Astrocyte (in vitro differentiated cells and primary cell): ENCODE results near the gene ANGPTL4. TPM values are rescaled to one million over a fixed set of nuclear protein-coding genes. Genes with fewer than 3 reads are reported as not detected.
"Not testable (repeated sequence)": the region's sequence is repeated elsewhere in the genome, so short reads cannot be mapped to it uniquely, and the experiment has no call there.

Experiments
- DNase-seq: peaks from one replicate; pipeline ENCODE4 v3.0.0-alpha.2; 2010; ENCODE audit warnings: low read depth
- FAIRE-seq: peaks from 2 replicates; lab custom pipeline; 2011; peaks lifted over from hg19 to GRCh38; lab: Jason Lieb, UNC
- H2AFZ ChIP-seq: 2 replicates; pipeline ENCODE4 v1.6.0; 2012; ENCODE audit warnings: low read depth, low read length, inconsistent platforms
- H3K27ac ChIP-seq: 2 replicates; pipeline ENCODE4 v1.5.1; 2011; ENCODE audit warnings: low read depth, low read length, inconsistent platforms
- H3K27me3 ChIP-seq: 2 replicates; pipeline ENCODE4 v1.6.0; 2011; ENCODE audit warnings: low read length, inconsistent platforms; ENCODE audit not compliant: insufficient read depth
- H3K36me3 ChIP-seq: 2 replicates; pipeline ENCODE4 v1.5.1; 2011; ENCODE audit warnings: low read length, inconsistent platforms; ENCODE audit not compliant: insufficient read depth
- H3K4me1 ChIP-seq: 2 replicates; pipeline ENCODE4 v1.5.1; 2011; ENCODE audit warnings: low read length, inconsistent platforms; ENCODE audit not compliant: insufficient read depth
- H3K4me2 ChIP-seq: 2 replicates; pipeline ENCODE4 v1.6.0; 2012; ENCODE audit warnings: low read length, inconsistent platforms
- H3K4me3 ChIP-seq: 2 replicates; pipeline ENCODE4 v1.5.1; 2011; ENCODE audit warnings: low read depth, mild to moderate bottlenecking, low read length, inconsistent platforms; ENCODE audit not compliant: insufficient read depth
- H3K79me2 ChIP-seq: 2 replicates; pipeline ENCODE4 v1.6.0; 2012; ENCODE audit warnings: mild to moderate bottlenecking, low read length, inconsistent platforms; ENCODE audit not compliant: insufficient read depth
- H3K9ac ChIP-seq: 2 replicates; pipeline ENCODE4 v1.6.0; 2012; ENCODE audit warnings: mild to moderate bottlenecking, low read length, inconsistent platforms
- H3K9me3 ChIP-seq: 2 replicates; pipeline ENCODE4 v1.5.1; 2012; ENCODE audit warnings: low read depth, mild to moderate bottlenecking, low read length, inconsistent platforms; ENCODE audit not compliant: insufficient read depth
- H4K20me1 ChIP-seq: 2 replicates; pipeline ENCODE4 v1.6.0; 2012; ENCODE audit warnings: low read length, inconsistent platforms; ENCODE audit not compliant: insufficient read depth
- H3K27ac Mint-ChIP-seq: one replicate; pipeline ENCODE4 v1.8.0; 2021; ENCODE audit warnings: mild to moderate bottlenecking, mixed read lengths; ENCODE audit not compliant: unreplicated experiment
- H3K27me3 Mint-ChIP-seq: one replicate; pipeline ENCODE4 v1.8.0; 2021; ENCODE audit warnings: low read depth, mixed read lengths; ENCODE audit not compliant: unreplicated experiment
- H3K36me3 Mint-ChIP-seq: one replicate; pipeline ENCODE4 v1.8.0; 2021; ENCODE audit warnings: low read depth, mixed read lengths; ENCODE audit not compliant: unreplicated experiment
- H3K4me1 Mint-ChIP-seq: one replicate; pipeline ENCODE4 v1.8.0; 2021; ENCODE audit warnings: low read depth, mixed read lengths; ENCODE audit not compliant: unreplicated experiment
- H3K4me3 Mint-ChIP-seq: one replicate; pipeline ENCODE4 v1.8.0; 2021; ENCODE audit warnings: mild to moderate bottlenecking, moderate library complexity, mixed read lengths; ENCODE audit not compliant: unreplicated experiment
- H3K9me3 Mint-ChIP-seq: one replicate; pipeline ENCODE4 v1.8.0; 2021; ENCODE audit warnings: mild to moderate bottlenecking, mixed read lengths; ENCODE audit not compliant: unreplicated experiment
- EZH2 ChIP-seq: IDR thresholded peaks from 2 replicates; pipeline ENCODE4 v1.6.1; 2012; ENCODE audit warnings: mild to moderate bottlenecking, low read length, inconsistent platforms; ENCODE audit not compliant: insufficient read depth
- total RNA-seq: library from RNA; stranded (reverse); gene quantifications from 2 replicates; pipeline ENCODE4 v1.2.1, GENCODE V29; 2021
- TF ChIP-seq, protein P1 (sequence below): IDR thresholded peaks from 2 replicates; pipeline ENCODE4 v1.5.1; 2011; ENCODE audit warnings: low read depth, mild to moderate bottlenecking, inconsistent platforms, low read length, moderate library complexity; ENCODE audit not compliant: insufficient read depth

The ANGPTL4 gene
- total RNA-seq, 1 donor from 2014 or later = 115 TPM

DNA sequence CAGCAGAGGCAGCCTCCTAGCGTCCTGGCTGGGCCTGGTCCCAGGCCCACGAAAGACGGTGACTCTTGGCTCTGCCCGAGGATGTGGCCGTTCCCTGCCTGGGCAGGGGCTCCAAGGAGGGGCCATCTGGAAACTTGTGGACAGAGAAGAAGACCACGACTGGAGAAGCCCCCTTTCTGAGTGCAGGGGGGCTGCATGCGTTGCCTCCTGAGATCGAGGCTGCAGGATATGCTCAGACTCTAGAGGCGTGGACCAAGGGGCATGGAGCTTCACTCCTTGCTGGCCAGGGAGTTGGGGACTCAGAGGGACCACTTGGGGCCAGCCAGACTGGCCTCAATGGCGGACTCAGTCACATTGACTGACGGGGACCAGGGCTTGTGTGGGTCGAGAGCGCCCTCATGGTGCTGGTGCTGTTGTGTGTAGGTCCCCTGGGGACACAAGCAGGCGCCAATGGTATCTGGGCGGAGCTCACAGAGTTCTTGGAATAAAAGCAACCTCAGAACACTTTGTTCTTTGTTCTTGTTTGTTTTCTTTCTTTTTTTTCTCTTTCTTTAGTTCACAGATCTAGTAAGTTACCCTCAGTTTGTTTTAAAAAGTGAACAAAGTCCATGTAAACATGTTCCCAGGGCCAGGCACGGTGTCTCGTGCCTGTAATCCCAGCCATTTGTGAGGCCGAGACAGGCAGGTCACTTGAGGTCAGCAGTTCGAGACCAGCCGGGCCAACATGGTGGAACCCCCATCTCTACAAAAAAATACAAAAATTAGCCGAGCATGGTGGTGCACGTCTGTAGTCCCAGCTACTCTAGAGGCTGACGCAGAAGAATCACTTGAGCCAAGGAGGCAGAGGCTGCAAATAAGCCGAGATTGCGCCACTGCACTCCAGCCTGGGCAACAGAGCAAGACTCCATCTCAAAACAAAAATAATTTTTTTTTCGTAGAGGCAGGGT, 10.2 kb downstream of the ANGPTL4 start:
- TF ChIP-seq EZH2 = no peak
- TF ChIP-seq, protein P1, sequence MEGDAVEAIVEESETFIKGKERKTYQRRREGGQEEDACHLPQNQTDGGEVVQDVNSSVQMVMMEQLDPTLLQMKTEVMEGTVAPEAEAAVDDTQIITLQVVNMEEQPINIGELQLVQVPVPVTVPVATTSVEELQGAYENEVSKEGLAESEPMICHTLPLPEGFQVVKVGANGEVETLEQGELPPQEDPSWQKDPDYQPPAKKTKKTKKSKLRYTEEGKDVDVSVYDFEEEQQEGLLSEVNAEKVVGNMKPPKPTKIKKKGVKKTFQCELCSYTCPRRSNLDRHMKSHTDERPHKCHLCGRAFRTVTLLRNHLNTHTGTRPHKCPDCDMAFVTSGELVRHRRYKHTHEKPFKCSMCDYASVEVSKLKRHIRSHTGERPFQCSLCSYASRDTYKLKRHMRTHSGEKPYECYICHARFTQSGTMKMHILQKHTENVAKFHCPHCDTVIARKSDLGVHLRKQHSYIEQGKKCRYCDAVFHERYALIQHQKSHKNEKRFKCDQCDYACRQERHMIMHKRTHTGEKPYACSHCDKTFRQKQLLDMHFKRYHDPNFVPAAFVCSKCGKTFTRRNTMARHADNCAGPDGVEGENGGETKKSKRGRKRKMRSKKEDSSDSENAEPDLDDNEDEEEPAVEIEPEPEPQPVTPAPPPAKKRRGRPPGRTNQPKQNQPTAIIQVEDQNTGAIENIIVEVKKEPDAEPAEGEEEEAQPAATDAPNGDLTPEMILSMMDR = no peak
- H3K27me3 Mint-ChIP-seq = no peaks in the 10 kb centered on the region
- H3K9me3 Mint-ChIP-seq = peaks cover 3% of the 10 kb centered on the region
- H3K4me1 ChIP-seq = no peaks in the 10 kb centered on the region
- H3K27me3 ChIP-seq = no peaks in the 10 kb centered on the region
- no peak overlapping the region for H2AFZ ChIP-seq
- H3K9ac ChIP-seq = no peak overlapping the region
- H4K20me1 ChIP-seq = no peaks in the 10 kb centered on the region
- H3K9me3 ChIP-seq = no peaks in the 10 kb centered on the region
- no peaks in the 10 kb centered on the region for H3K4me1 Mint-ChIP-seq
- FAIRE-seq = no peak
- no peak overlapping the region for H3K27ac Mint-ChIP-seq
- no peak overlapping the region for H3K4me3 Mint-ChIP-seq
- peaks cover 18% of the 10 kb centered on the region for H3K36me3 Mint-ChIP-seq
- H3K27ac ChIP-seq = no peak overlapping the region
- H3K36me3 ChIP-seq = no peaks in the 10 kb centered on the region
- H3K4me3 ChIP-seq = no peak overlapping the region
- no peaks in the 10 kb centered on the region for H3K79me2 ChIP-seq
- no peak overlapping the region for H3K4me2 ChIP-seq
- DNase-seq = no peak

DNA sequence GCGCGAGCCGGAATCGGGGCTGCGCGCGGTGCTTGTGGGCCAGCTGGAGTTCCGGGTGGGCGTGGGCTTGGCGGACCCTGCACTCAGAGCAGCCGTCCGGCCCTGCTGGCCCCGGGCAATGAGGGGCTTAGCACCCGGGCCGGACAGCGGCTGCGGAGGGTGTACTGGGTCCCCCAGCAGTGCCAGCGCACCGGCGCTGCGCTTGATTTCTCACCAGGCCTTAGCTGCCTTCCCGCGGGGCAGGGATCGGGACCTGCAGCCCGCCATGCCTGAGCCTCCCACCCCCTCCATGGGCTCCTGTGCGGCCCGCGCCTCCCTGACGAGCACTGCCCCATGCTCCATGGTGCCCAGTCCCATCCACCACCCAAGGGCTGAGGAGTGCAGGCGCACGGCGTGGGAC, 11.8 kb downstream of the ANGPTL4 start:
- H3K36me3 Mint-ChIP-seq = peaks cover 30% of the 10 kb centered on the region
- not testable (repeated sequence) for H2AFZ ChIP-seq, H3K4me1 Mint-ChIP-seq, H3K9ac ChIP-seq, H3K4me3 Mint-ChIP-seq, H3K9me3 Mint-ChIP-seq, H3K4me2 ChIP-seq, H3K27ac Mint-ChIP-seq, H3K79me2 ChIP-seq, H3K36me3 ChIP-seq, H3K27ac ChIP-seq, H3K4me3 ChIP-seq, FAIRE-seq, H4K20me1 ChIP-seq, H3K4me1 ChIP-seq, DNase-seq, H3K27me3 Mint-ChIP-seq, H3K9me3 ChIP-seq, H3K27me3 ChIP-seq

DNA sequence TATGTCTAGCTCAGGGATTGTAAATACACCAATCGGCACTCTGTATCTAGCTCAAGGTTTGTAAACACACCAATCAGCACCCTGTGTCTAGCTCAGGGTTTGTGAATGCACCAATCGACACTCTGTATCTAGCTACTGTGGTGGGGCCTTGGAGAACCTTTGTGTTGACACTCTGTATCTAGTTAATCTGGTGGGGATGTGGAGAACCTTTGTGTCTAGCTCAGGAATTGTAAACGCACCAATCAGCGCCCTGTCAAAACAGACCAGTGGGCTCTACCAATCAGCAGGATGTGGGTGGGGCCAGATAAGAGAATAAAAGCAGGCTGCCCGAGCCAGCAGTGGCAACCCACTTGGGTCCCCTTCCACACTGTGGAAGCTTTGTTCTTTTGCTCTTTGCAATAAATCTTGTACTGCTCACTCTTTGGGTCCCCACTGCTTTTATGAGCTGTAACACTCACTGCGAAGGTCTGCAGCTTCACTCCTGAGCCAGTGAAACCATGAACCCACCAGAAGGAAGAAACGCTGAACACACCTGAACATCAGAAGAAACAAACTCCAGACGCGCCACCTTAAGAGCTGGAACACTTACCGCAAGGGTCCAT, 12.5 kb downstream of the ANGPTL4 start:
- H3K9me3 Mint-ChIP-seq, H3K27ac ChIP-seq, DNase-seq, H3K4me1 Mint-ChIP-seq, H3K9ac ChIP-seq, H3K79me2 ChIP-seq, H3K27me3 Mint-ChIP-seq, H3K4me3 Mint-ChIP-seq, H4K20me1 ChIP-seq, H3K36me3 ChIP-seq, H3K4me1 ChIP-seq, H3K27me3 ChIP-seq, H3K9me3 ChIP-seq, H3K4me2 ChIP-seq, H3K27ac Mint-ChIP-seq, H3K4me3 ChIP-seq, H2AFZ ChIP-seq, FAIRE-seq: not testable (repeated sequence)
- peaks cover 30% of the 10 kb centered on the region for H3K36me3 Mint-ChIP-seq
